Measurements from ENCODE around the gene RABGAP1L.
"Not testable (repeated sequence)": the region's sequence is repeated elsewhere in the genome, so short reads cannot be mapped to it uniquely, and the experiment has no call there.

DNA sequence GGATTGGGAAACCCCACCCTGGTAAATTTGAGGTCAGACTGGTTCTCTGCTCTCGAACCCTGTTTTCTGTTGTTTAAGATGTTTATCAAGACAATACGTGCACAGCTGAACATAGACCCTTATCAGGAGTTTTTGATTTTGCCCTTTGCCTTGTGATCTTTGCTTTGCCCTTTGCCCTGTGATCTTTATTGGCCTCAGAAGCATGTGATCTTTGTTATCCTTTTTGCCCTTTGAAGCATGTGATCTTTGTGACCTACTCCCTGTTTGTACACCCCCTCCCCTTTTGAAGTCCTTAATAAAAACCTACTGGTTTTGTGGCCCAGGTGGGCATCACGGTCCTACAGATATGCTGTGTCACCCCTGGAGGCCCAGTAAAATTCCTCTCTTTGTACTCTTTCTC, 250.5 kb downstream of the RABGAP1L start:
- TF ChIP-seq, protein P1, sequence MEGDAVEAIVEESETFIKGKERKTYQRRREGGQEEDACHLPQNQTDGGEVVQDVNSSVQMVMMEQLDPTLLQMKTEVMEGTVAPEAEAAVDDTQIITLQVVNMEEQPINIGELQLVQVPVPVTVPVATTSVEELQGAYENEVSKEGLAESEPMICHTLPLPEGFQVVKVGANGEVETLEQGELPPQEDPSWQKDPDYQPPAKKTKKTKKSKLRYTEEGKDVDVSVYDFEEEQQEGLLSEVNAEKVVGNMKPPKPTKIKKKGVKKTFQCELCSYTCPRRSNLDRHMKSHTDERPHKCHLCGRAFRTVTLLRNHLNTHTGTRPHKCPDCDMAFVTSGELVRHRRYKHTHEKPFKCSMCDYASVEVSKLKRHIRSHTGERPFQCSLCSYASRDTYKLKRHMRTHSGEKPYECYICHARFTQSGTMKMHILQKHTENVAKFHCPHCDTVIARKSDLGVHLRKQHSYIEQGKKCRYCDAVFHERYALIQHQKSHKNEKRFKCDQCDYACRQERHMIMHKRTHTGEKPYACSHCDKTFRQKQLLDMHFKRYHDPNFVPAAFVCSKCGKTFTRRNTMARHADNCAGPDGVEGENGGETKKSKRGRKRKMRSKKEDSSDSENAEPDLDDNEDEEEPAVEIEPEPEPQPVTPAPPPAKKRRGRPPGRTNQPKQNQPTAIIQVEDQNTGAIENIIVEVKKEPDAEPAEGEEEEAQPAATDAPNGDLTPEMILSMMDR (IDR thresholded peaks at IDR 0.05): not testable (repeated sequence)
- TF ChIP-seq POLR2A (IDR thresholded peaks at IDR 0.05): not testable (repeated sequence)

All from body of pancreas (tissue), 4 donors.